Sigmoid colon (tissue), 4 donors: ENCODE measurements around the gene UNC13C.

ENCODE experiments used
- POLR2A ChIP-seq, 2 donors: fragments of 450-650 bp; IDR thresholded peaks; one replicate each; pipeline ENCODE4 v1.6.1; 2016; ENCODE audit warnings: antibody characterized with exemption in 2 of 2, mild to moderate bottlenecking in 2 of 2, moderate library complexity in 2 of 2
- POLR2AphosphoS5 ChIP-seq, 4 donors: sonication (generic); formaldehyde crosslinking; IDR thresholded peaks; one replicate each; pipeline ENCODE4 v1.6.1; 2017; ENCODE audit warnings: antibody characterized with exemption in 4 of 4
- TF ChIP-seq, protein P1 (sequence below), 4 experiments: fragments of 450-650 bp in 3 of 4; fragments of 200-600 bp in 1 of 4; IDR thresholded peaks; one replicate each; pipeline ENCODE4 v1.5.1; 2016 to 2019; ENCODE audit warnings: antibody characterized with exemption in 4 of 4, mild to moderate bottlenecking in 3 of 4, moderate library complexity in 2 of 4

DNA sequence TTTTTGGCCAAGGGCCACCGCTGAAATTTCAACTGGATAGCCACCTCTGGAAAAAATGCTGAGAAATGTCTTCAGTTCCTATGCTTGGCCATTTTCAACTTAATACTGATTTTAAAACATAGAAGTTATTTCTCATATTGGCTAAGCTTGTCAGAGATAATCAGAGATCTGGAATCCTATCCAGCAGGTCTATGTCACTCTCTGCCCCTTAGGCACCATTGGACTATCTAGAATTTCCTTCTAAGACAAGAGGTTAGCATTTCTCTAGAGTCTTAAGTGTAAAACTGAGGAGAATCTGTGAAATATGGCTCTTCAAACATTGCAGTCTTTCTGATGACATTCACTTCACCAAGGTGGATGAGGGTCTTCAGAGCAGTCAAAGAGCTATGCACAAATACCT is 597.3 kb downstream of the UNC13C start:
- TF ChIP-seq POLR2A (IDR thresholded peaks at IDR 0.05) (no peak), POLR2AphosphoS5 (IDR thresholded peaks at IDR 0.05) (no peak)
- TF ChIP-seq, protein P1, sequence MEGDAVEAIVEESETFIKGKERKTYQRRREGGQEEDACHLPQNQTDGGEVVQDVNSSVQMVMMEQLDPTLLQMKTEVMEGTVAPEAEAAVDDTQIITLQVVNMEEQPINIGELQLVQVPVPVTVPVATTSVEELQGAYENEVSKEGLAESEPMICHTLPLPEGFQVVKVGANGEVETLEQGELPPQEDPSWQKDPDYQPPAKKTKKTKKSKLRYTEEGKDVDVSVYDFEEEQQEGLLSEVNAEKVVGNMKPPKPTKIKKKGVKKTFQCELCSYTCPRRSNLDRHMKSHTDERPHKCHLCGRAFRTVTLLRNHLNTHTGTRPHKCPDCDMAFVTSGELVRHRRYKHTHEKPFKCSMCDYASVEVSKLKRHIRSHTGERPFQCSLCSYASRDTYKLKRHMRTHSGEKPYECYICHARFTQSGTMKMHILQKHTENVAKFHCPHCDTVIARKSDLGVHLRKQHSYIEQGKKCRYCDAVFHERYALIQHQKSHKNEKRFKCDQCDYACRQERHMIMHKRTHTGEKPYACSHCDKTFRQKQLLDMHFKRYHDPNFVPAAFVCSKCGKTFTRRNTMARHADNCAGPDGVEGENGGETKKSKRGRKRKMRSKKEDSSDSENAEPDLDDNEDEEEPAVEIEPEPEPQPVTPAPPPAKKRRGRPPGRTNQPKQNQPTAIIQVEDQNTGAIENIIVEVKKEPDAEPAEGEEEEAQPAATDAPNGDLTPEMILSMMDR (IDR thresholded peaks at IDR 0.05): no peak
